SU-DHL-6 (cell line): ENCODE data around the gene PRKCE.

Experiments
- EZH2phosphoT487 ChIP-seq: fragments of 200-600 bp; sonication (generic), shearing (Covaris generic); conservative IDR thresholded peaks from 2 replicates; pipeline ENCODE4 v1.6.1; 2018; ENCODE audit warnings: mild to moderate bottlenecking, antibody characterized with exemption, low read length, moderate library complexity, mixed read lengths
- TF ChIP-seq, protein P1 (sequence below): fragments of 200-600 bp; sonication (generic); IDR thresholded peaks from one replicate; pipeline ENCODE4 v1.5.1; 2017; ENCODE audit warnings: antibody characterized with exemption, mild to moderate bottlenecking, low read length, moderate library complexity; ENCODE audit not compliant: insufficient read depth, poor library complexity, severe bottlenecking

GRCh38 chr2:46226620-46227019, 575.1 kb downstream of the PRKCE start:
- TF ChIP-seq, protein P1, sequence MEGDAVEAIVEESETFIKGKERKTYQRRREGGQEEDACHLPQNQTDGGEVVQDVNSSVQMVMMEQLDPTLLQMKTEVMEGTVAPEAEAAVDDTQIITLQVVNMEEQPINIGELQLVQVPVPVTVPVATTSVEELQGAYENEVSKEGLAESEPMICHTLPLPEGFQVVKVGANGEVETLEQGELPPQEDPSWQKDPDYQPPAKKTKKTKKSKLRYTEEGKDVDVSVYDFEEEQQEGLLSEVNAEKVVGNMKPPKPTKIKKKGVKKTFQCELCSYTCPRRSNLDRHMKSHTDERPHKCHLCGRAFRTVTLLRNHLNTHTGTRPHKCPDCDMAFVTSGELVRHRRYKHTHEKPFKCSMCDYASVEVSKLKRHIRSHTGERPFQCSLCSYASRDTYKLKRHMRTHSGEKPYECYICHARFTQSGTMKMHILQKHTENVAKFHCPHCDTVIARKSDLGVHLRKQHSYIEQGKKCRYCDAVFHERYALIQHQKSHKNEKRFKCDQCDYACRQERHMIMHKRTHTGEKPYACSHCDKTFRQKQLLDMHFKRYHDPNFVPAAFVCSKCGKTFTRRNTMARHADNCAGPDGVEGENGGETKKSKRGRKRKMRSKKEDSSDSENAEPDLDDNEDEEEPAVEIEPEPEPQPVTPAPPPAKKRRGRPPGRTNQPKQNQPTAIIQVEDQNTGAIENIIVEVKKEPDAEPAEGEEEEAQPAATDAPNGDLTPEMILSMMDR: no peak
- no peak for TF ChIP-seq EZH2phosphoT487
